ENCODE results near the gene INCENP. TPM values are rescaled to one million over a fixed set of nuclear protein-coding genes. Genes with fewer than 3 reads are reported as not detected.
"Not testable (repeated sequence)": the region's sequence is repeated elsewhere in the genome, so short reads cannot be mapped to it uniquely, and the experiment has no call there.

Gene INCENP
- total and polyA plus RNA-seq, 4 donors = 3.5 to 19.8 (median 12.5) TPM

DNA sequence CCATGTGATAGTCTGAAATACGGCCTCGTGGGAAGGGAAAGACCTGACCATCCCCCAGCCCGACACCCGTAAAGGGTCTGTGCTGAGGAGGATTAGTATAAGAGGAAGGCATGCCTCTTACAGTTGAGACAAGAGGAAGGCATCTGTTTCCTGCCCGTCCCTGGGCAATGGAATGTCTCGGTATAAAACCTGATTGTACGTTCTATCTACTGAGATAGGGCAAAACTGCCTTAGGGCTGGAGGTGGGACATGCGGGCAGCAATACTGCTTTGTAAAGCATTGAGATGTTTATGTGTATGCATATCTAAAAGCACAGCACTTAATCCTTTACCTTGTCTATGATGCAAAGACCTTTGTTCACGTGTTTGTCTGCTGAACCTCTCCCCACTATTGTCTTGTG, 71.2 kb downstream of the INCENP start:
- intact Hi-C loops (cut with DNase I) = not testable (repeated sequence)

GRCh38 chr11:62195945-62196344, 72.1 kb downstream of the INCENP start:
- Histone ChIP-seq H3K27ac (ENCODE audit: low read depth in 1 of 2, low read length in 2 of 2) (no peak overlapping the region), H3K4me3 (ENCODE audit: low read length in 2 of 2) (no peak overlapping the region), H3K9me3 (ENCODE audit: control insufficient read depth, low read length) (no peaks in the 10 kb centered on the region), H3K4me1 (ENCODE audit: control insufficient read depth in 1 of 2, insufficient read depth in 2 of 2, low read length in 2 of 2) (no peaks in the 10 kb centered on the region), H3K36me3 (ENCODE audit: control insufficient read depth in 1 of 2, insufficient read depth in 2 of 2, low read length in 1 of 2) (no peaks in the 10 kb centered on the region), H3K27me3 (ENCODE audit: control insufficient read depth in 1 of 2, insufficient read depth in 2 of 2, low read length in 1 of 2) (no peaks in the 10 kb centered on the region)
- WGBS, 2 donors = 62 to 67% methylated on average over 7 of the region's 7 CpGs
- intact Hi-C loops (cut with DNase I) = no loop called here
- ATAC-seq (ENCODE audit: low FRiP score) (no peak), DNase-seq (no peak)

More for the DNA sequence above, 71.2 kb downstream of the INCENP start:
- H3K4me1 ChIP-seq (ENCODE audit: control insufficient read depth in 1 of 2, insufficient read depth in 2 of 2, low read length in 2 of 2); H3K9me3 ChIP-seq (ENCODE audit: control insufficient read depth, low read length); DNase-seq; H3K36me3 ChIP-seq (ENCODE audit: control insufficient read depth in 1 of 2, insufficient read depth in 2 of 2, low read length in 1 of 2); H3K27ac ChIP-seq (ENCODE audit: low read depth in 1 of 2, low read length in 2 of 2); ATAC-seq (ENCODE audit: low FRiP score); H3K27me3 ChIP-seq (ENCODE audit: control insufficient read depth in 1 of 2, insufficient read depth in 2 of 2, low read length in 1 of 2); H3K4me3 ChIP-seq (ENCODE audit: low read length in 2 of 2): not testable (repeated sequence)
- 15 to 34% methylated on average over 5 of the region's 9 CpGs for WGBS, 2 donors

GRCh38 chr11:62197400-62197799, 73.6 kb downstream of the INCENP start:
- intact Hi-C loops (cut with DNase I); H3K36me3 ChIP-seq (ENCODE audit: control insufficient read depth in 1 of 2, insufficient read depth in 2 of 2, low read length in 1 of 2); ATAC-seq (ENCODE audit: low FRiP score); H3K4me1 ChIP-seq (ENCODE audit: control insufficient read depth in 1 of 2, insufficient read depth in 2 of 2, low read length in 2 of 2); DNase-seq; H3K4me3 ChIP-seq (ENCODE audit: low read length in 2 of 2); H3K27me3 ChIP-seq (ENCODE audit: control insufficient read depth in 1 of 2, insufficient read depth in 2 of 2, low read length in 1 of 2); H3K27ac ChIP-seq (ENCODE audit: low read depth in 1 of 2, low read length in 2 of 2); H3K9me3 ChIP-seq (ENCODE audit: control insufficient read depth, low read length): not testable (repeated sequence)
- 90 to 98% methylated on average over 2 of the region's 2 CpGs for WGBS, 2 donors

- no peaks in the 10 kb centered on the region for H3K27me3 ChIP-seq (ENCODE audit: control insufficient read depth in 1 of 2, insufficient read depth in 2 of 2, low read length in 1 of 2)
- no peaks in the 10 kb centered on the region for H3K9me3 ChIP-seq (ENCODE audit: control insufficient read depth, low read length)
- intact Hi-C loops (cut with DNase I) = no loop called here
- H3K36me3 ChIP-seq (ENCODE audit: control insufficient read depth in 1 of 2, insufficient read depth in 2 of 2, low read length in 1 of 2) = no peaks in the 10 kb centered on the region
- H3K27ac ChIP-seq (ENCODE audit: low read depth in 1 of 2, low read length in 2 of 2) = no peak overlapping the region
- no peak for ATAC-seq (ENCODE audit: low FRiP score)
- DNase-seq = no peak
- WGBS, 2 donors = 73 to 76% methylated on average over 2 of the region's 2 CpGs
- no peak overlapping the region for H3K4me3 ChIP-seq (ENCODE audit: low read length in 2 of 2)
- H3K4me1 ChIP-seq (ENCODE audit: control insufficient read depth in 1 of 2, insufficient read depth in 2 of 2, low read length in 2 of 2) = no peaks in the 10 kb centered on the region
These were observed 77.6 kb downstream of the INCENP start for GRCh38 chr11:62201376-62201775.

Other genes with a start within 250 kb of the INCENP start
- 100 to 1,000 TPM; 120 to 180 TPM for gene FADS3, start 232.5 kb upstream of the INCENP start, total RNA-seq
- 100 to 1,000 TPM in 1 of 2 donors, 10 to 100 TPM in 1; 33.8 to 402 TPM for gene FADS3, start 232.5 kb upstream of the INCENP start, polyA plus RNA-seq
- 10 to 100 TPM; 23.8 to 45.2 TPM for gene RAB3IL1, start 206.4 kb upstream of the INCENP start, total RNA-seq
- gene RAB3IL1, start 206.4 kb upstream of the INCENP start, polyA plus RNA-seq = 10 to 100 TPM in 1 of 2 donors, 1 to 10 TPM in 1; 6.4 to 11.4 TPM
- gene BEST1, start 173.7 kb upstream of the INCENP start, total RNA-seq = 1 to 10 TPM; 3.9 to 8.0 TPM
- 1 to 10 TPM; 3.5 to 4.1 TPM for gene BEST1, start 173.7 kb upstream of the INCENP start, polyA plus RNA-seq
- gene FTH1, start 156.4 kb upstream of the INCENP start, total RNA-seq = 1,000 to 10,000 TPM; 2,602 to 2,677 TPM
- 1,000 to 10,000 TPM; 5,184 to 9,506 TPM for gene FTH1, start 156.4 kb upstream of the INCENP start, polyA plus RNA-seq
- not detected for gene SCGB1D1, start 66.2 kb downstream of the INCENP start, total RNA-seq
- not detected for gene SCGB1D1, start 66.2 kb downstream of the INCENP start, polyA plus RNA-seq
- gene SCGB2A1, start 84.7 kb downstream of the INCENP start, total RNA-seq = not detected
- not detected for gene SCGB2A1, start 84.7 kb downstream of the INCENP start, polyA plus RNA-seq
- gene SCGB1D2, start 118.2 kb downstream of the INCENP start, total RNA-seq = not detected
- gene SCGB1D2, start 118.2 kb downstream of the INCENP start, polyA plus RNA-seq = not detected
- not detected for gene SCGB2A2, start 146.1 kb downstream of the INCENP start, total RNA-seq
- under 1 TPM in 1 of 2 donors, not detected in 1; 0.38 TPM for gene SCGB2A2, start 146.1 kb downstream of the INCENP start, polyA plus RNA-seq
- gene SCGB1D4, start 175.1 kb downstream of the INCENP start, total RNA-seq = not detected
- not detected for gene SCGB1D4, start 175.1 kb downstream of the INCENP start, polyA plus RNA-seq
- gene ASRGL1, start 213.4 kb downstream of the INCENP start, total RNA-seq = 10 to 100 TPM in 1 of 2 donors, 1 to 10 TPM in 1; 7.3 to 10.8 TPM
- 1 to 10 TPM; 3.0 to 4.3 TPM for gene ASRGL1, start 213.4 kb downstream of the INCENP start, polyA plus RNA-seq